ENCODE data around the gene SORL1. TPM values are rescaled to one million over a fixed set of nuclear protein-coding genes. Genes with fewer than 3 reads are reported as not detected.
"Not testable (repeated sequence)": the region's sequence is repeated elsewhere in the genome, so short reads cannot be mapped to it uniquely, and the experiment has no call there.

The SORL1 gene
- total RNA-seq, 1 experiment from 2014 or later = 68.3 TPM

GRCh38 chr11:121411330-121411729 is 40.8 kb upstream of the SORL1 start:
- H3K27me3 ChIP-seq (ENCODE audit: insufficient read depth, low read length); H2BK5ac ChIP-seq (ENCODE audit: insufficient read length, low read length); H3K4me3 Mint-ChIP-seq: not testable (repeated sequence)

More at GRCh38 chr11:121411330-121411729, 40.8 kb upstream of the SORL1 start:
- H3K9ac ChIP-seq (ENCODE audit: extremely low read depth, insufficient read length, low read length); H4K20me1 ChIP-seq (ENCODE audit: control insufficient read depth, insufficient read depth, insufficient read length); H2BK120ac ChIP-seq (ENCODE audit: low read depth, low read length, poor library complexity, severe bottlenecking); H3K56ac ChIP-seq (ENCODE audit: insufficient read length, low read depth, low read length); H3K4me2 ChIP-seq (ENCODE audit: insufficient read depth, insufficient read length, low read length); H3K18ac ChIP-seq (ENCODE audit: insufficient read length, low read depth, low read length); H2BK15ac ChIP-seq (ENCODE audit: low read depth, low read length); H3K79me1 ChIP-seq (ENCODE audit: insufficient read depth, low read depth, low read length, poor library complexity, severe bottlenecking); H3K27me3 Mint-ChIP-seq (ENCODE audit: low read depth); H3K79me2 ChIP-seq (ENCODE audit: insufficient read depth, low read length); H4K8ac ChIP-seq (replicated peaks; ENCODE audit: insufficient read length, low read depth, low read length); H3K4me1 ChIP-seq (ENCODE audit: insufficient read depth, low read length); H2BK12ac ChIP-seq (ENCODE audit: insufficient read length, low read depth, low read length); H3K23me2 ChIP-seq (ENCODE audit: insufficient read length, low read depth, low read length, poor library complexity, severe bottlenecking); H3K27ac ChIP-seq (ENCODE audit: insufficient read length, low read depth, low read length); H3T11ph ChIP-seq (ENCODE audit: low read length); H3K36me3 Mint-ChIP-seq (ENCODE audit: insufficient read depth in 1 of 3, low read depth in 3 of 3); H2BK20ac ChIP-seq (ENCODE audit: low read depth, low read length, poor library complexity, severe bottlenecking); H3K27ac Mint-ChIP-seq; H3K9me3 ChIP-seq (ENCODE audit: control insufficient read depth, low read depth, low read length); H4K91ac ChIP-seq (ENCODE audit: insufficient read length, low read depth, low read length); H3K4ac ChIP-seq (ENCODE audit: low read depth, low read length); DNase-seq; H2AFZ ChIP-seq (ENCODE audit: low read length); H3K23ac ChIP-seq (ENCODE audit: insufficient read length, low read depth, low read length); H3K9me3 Mint-ChIP-seq; H2AK5ac ChIP-seq (ENCODE audit: insufficient read length, low read length); H4K5ac ChIP-seq (ENCODE audit: insufficient read length, low read depth, low read length); H3K14ac ChIP-seq (ENCODE audit: insufficient read depth, low read length): not testable (repeated sequence)
- peaks cover 31 to 32% of the 10 kb centered on the region in 2 experiments for H3K4me1 Mint-ChIP-seq

Measured in H9 (cell line).